Measurements from ENCODE around the gene PCDHA9. TPM values are rescaled to one million over a fixed set of nuclear protein-coding genes. Genes with fewer than 3 reads are reported as not detected.
"Not testable (repeated sequence)": the region's sequence is repeated elsewhere in the genome, so short reads cannot be mapped to it uniquely, and the experiment has no call there.

The PCDHA9 gene
- total RNA-seq, result 0.32 TPM
- long read RNA-seq, result 0 reads

DNA sequence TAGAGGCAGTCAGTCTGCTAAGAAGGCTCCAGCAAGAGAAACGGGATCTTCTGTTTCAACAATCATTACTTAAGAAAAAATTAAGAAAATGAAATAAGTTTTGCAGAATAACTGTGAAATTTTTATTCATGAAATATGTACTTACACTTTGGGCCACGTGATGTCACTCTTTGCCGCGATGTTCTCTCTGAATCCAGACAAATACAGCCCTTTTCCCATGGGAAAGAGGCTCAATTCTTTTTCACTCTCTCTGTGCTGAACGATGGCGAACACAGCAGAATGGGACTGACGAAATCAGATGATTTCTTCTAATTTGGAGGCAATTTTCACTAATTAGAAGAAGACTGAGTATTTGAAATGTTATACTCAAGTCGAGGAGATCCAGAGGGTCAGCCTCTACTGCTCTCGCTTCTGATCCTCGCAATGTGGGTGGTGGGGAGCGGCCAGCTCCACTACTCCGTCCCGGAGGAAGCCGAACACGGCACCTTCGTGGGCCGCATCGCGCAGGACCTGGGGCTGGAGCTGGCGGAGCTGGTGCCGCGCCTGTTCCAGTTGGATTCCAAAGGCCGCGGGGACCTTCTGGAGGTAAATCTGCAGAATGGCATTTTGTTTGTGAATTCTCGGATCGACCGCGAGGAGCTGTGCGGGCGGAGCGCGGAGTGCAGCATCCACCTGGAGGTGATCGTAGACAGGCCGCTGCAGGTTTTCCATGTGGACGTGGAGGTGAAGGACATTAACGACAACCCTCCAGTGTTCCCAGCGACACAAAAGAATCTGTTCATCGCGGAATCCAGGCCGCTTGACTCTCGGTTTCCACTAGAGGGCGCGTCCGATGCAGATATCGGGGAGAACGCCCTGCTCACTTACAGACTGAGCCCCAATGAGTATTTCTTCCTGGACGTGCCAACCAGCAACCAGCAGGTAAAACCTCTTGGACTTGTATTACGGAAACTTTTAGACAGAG, at the start of gene PCDHA9:
Gene PCDHA9 (plus strand): TSS at position 244 of the 964 bp plus-strand sequence. CDS start 114 bp downstream, at position 358.
- intact Hi-C loops (cut with DNase I); H3K9me3 ChIP-seq; H3K36me3 ChIP-seq; DNase-seq; H3K27ac ChIP-seq; H3K4me1 ChIP-seq; H3K4me3 ChIP-seq; ATAC-seq: not testable (repeated sequence)
- peaks cover 25% of the 10 kb centered on the region for H3K27me3 ChIP-seq (ENCODE audit: low read depth)

- Histone ChIP-seq H3K36me3 (no peaks in the 10 kb centered on the region), H3K27ac (no peak within 1 kb of the TSS), H3K27me3 (ENCODE audit: low read depth) (peaks cover 16% of the 10 kb centered on the region), H3K4me3 (peak within 1 kb of the TSS; percentile 39), H3K9me3 (peaks cover 35% of the 10 kb centered on the region), H3K4me1 (no peaks in the 10 kb centered on the region)
- ATAC-seq (no peak), DNase-seq (no peak)
- no peak for TF ChIP-seq CTCF (IDR thresholded peaks at IDR 0.05)
- intact Hi-C loops (cut with DNase I), result no loop called here
Measured at GRCh38 chr5:140800816-140801493, 47.2 kb upstream of the PCDHA9 start, which contains the start of gene PCDHA3. Gene PCDHA3 (plus strand): TSS chr5:140801057.

- Histone ChIP-seq H3K27ac (no peak overlapping the region), H3K4me1 (no peaks in the 10 kb centered on the region), H3K27me3 (ENCODE audit: low read depth) (peaks cover 16% of the 10 kb centered on the region), H3K36me3 (no peaks in the 10 kb centered on the region), H3K9me3 (peaks cover 31% of the 10 kb centered on the region), H3K4me3 (peak overlapping the region; percentile 39)
- no peak for DNase-seq
- TF ChIP-seq CTCF (IDR thresholded peaks at IDR 0.05), result peak; percentile 15
- no peak for ATAC-seq
- intact Hi-C loops (cut with DNase I), result no loop called here
Measured at GRCh38 chr5:140801494-140801841, 46.7 kb upstream of the PCDHA9 start.

GRCh38 chr5:140802381-140802780, 45.8 kb upstream of the PCDHA9 start:
- H3K36me3 ChIP-seq; intact Hi-C loops (cut with DNase I); H3K4me3 ChIP-seq; H3K27ac ChIP-seq; DNase-seq; H3K4me1 ChIP-seq; ATAC-seq: not testable (repeated sequence)
- Histone ChIP-seq H3K9me3 (peaks cover 23% of the 10 kb centered on the region), H3K27me3 (ENCODE audit: low read depth) (peaks cover 16% of the 10 kb centered on the region)

GRCh38 chr5:140802781-140803271, 45.4 kb upstream of the PCDHA9 start:
- TF ChIP-seq CTCF (IDR thresholded peaks at IDR 0.05), result no peak
- intact Hi-C loops (cut with DNase I), result no loop called here
- ATAC-seq (no peak), DNase-seq (no peak)
- H3K4me1 ChIP-seq, result no peaks in the 10 kb centered on the region
- H3K27me3 ChIP-seq (ENCODE audit: low read depth), result peaks cover 16% of the 10 kb centered on the region
- peaks cover 24% of the 10 kb centered on the region for H3K9me3 ChIP-seq
- H3K4me3 ChIP-seq, result no peak overlapping the region
- no peak overlapping the region for H3K27ac ChIP-seq
- no peaks in the 10 kb centered on the region for H3K36me3 ChIP-seq

- TF ChIP-seq CTCF (IDR thresholded peaks at IDR 0.05), result peak; percentile 40
- peak; percentile 51 to 83 for ATAC-seq
- DNase-seq, result no peak
- H3K4me3 ChIP-seq, result peak within 1 kb of the TSS; percentile 42
- H3K9me3 ChIP-seq, result peaks cover 19% of the 10 kb centered on the region
- no peak within 1 kb of the TSS for H3K27ac ChIP-seq
- intact Hi-C loops (cut with DNase I), result no loop called here
- no peaks in the 10 kb centered on the region for H3K4me1 ChIP-seq
- no peaks in the 10 kb centered on the region for H3K36me3 ChIP-seq
- H3K27me3 ChIP-seq (ENCODE audit: low read depth), result peaks cover 16% of the 10 kb centered on the region
Measured at GRCh38 chr5:140806834-140807775, 41.1 kb upstream of the PCDHA9 start, which contains the start of gene PCDHA4. Gene PCDHA4 (plus strand): TSS chr5:140807068.

DNA sequence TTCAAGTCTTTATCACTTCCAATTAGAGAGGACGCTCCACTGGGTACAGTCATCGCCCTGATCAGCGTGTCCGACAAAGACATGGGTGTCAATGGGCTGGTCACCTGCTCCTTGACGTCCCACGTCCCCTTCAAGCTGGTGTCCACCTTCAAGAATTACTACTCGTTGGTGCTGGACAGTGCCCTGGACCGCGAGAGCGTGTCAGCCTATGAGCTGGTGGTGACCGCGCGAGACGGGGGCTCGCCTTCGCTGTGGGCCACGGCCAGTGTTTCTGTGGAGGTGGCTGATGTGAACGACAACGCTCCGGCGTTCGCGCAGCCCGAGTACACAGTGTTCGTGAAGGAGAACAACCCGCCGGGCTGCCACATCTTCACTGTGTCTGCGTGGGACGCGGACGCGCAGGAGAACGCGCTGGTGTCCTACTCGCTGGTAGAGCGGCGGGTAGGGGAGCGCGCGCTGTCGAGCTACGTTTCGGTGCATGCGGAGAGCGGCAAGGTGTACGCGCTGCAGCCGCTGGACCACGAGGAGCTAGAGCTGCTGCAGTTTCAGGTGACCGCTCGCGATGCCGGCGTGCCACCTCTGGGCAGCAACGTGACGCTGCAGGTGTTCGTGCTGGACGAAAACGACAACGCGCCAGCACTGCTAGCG, 39.8 kb upstream of the PCDHA9 start:
- H3K36me3 ChIP-seq; H3K4me1 ChIP-seq; H3K27ac ChIP-seq; intact Hi-C loops (cut with DNase I); H3K4me3 ChIP-seq; H3K27me3 ChIP-seq (ENCODE audit: low read depth); H3K9me3 ChIP-seq; ATAC-seq; DNase-seq: not testable (repeated sequence)

Data from lower lobe of right lung (tissue), 2 donors.